GM18909 (cell line): ENCODE data around the gene PPTC7.

Source experiments
- ATAC-seq: cut with Tn5 transposase; IDR thresholded peaks from one replicate; pipeline ENCODE4 v1.9.1; 2021; ENCODE audit warnings: mild to moderate bottlenecking; ENCODE audit not compliant: unreplicated experiment, poor library complexity

Gene PPTC7

DNA sequence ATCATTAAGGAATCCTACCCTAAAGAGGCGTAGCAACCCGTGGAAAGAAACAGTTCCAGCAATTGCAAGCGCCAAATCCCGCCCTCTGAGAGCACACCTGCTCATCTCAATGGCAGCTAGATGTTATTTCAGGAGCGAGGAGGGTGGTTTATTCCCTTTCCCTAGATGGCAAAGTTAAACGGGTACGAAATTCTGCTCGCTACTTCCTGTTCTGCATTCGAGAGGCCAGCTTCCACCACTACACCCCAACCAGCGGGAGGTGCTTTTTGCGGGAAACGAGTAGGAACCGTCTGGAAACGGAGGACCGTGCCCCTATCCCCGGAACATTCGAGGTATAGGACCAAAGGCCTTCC lies 81.7 kb downstream of the PPTC7 start:
- ATAC-seq, result peak; percentile 17

DNA sequence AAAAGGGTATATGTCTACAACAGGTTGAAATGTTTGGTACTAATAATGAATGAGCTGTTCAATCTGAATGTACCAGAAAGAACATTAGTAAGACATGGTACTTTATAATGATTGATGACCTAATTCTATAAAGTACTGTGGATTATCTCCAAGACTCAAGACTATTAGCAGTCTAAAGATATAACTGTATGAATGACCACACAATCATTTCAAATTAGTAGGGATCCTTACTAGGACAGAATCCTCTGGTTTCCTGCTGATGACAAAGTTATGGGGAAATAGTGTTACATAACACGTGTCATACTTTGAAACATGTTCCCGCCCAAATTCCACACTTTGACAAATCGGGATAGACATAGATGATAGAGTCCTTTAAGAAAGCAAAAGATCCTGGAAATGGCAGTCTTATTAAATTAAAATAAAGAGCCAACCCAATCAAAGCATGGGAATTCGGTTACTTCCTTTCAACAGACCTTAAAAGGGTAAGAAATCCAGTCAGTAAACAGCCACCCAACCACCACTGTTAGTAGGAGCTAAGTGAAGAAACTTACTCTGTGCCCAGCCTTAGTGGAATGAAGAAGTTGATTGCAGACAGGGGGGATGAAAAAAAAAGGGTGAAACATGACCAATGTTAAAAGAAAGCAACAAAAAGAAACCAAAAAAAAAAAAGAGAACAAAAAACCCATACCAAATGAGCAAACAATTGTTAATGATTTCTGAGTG lies 84.0 kb downstream of the PPTC7 start:
- ATAC-seq, result no peak
